ENCODE measurements around the gene SRRM4. TPM values are rescaled to one million over a fixed set of nuclear protein-coding genes. Genes with fewer than 3 reads are reported as not detected.
"Not testable (repeated sequence)": the region's sequence is repeated elsewhere in the genome, so short reads cannot be mapped to it uniquely, and the experiment has no call there.

Gene SRRM4
- total RNA-seq, 1 experiment from 2014 or later: not detected

GRCh38 chr12:119005913-119006312 lies 24.6 kb downstream of the SRRM4 start:
- no peak for DNase-seq (ENCODE audit: low read depth)
- in situ Hi-C loops (cut with HindIII; ENCODE audit: low pct_unique_long_range_greater_than_20kb, low sequenced_read_pairs): no loop called here

- in situ Hi-C loops (cut with HindIII; ENCODE audit: low pct_unique_long_range_greater_than_20kb, low sequenced_read_pairs): no loop called here
- DNase-seq (ENCODE audit: low read depth): no peak
Measured at GRCh38 chr12:119006746-119007145, 25.4 kb downstream of the SRRM4 start.

GRCh38 chr12:119008273-119008672 lies 26.9 kb downstream of the SRRM4 start:
- DNase-seq (ENCODE audit: low read depth); in situ Hi-C loops (cut with HindIII; ENCODE audit: low pct_unique_long_range_greater_than_20kb, low sequenced_read_pairs): not testable (repeated sequence)

GRCh38 chr12:119008691-119009221 lies 27.4 kb downstream of the SRRM4 start:
- no peak for DNase-seq (ENCODE audit: low read depth)
- in situ Hi-C loops (cut with HindIII; ENCODE audit: low pct_unique_long_range_greater_than_20kb, low sequenced_read_pairs): no loop called here

- no peak for DNase-seq (ENCODE audit: low read depth)
- in situ Hi-C loops (cut with HindIII; ENCODE audit: low pct_unique_long_range_greater_than_20kb, low sequenced_read_pairs): no loop called here
Measured at GRCh38 chr12:119011231-119011630, 29.9 kb downstream of the SRRM4 start.

GRCh38 chr12:119012179-119012578 lies 30.8 kb downstream of the SRRM4 start:
- in situ Hi-C loops (cut with HindIII; ENCODE audit: low pct_unique_long_range_greater_than_20kb, low sequenced_read_pairs): no loop called here
- no peak for DNase-seq (ENCODE audit: low read depth)

- in situ Hi-C loops (cut with HindIII; ENCODE audit: low pct_unique_long_range_greater_than_20kb, low sequenced_read_pairs): no loop called here
Measured at GRCh38 chr12:119013023-119013422, 31.7 kb downstream of the SRRM4 start.

GRCh38 chr12:119014368-119014767 lies 33.0 kb downstream of the SRRM4 start:
- no peak for DNase-seq (ENCODE audit: low read depth)
- in situ Hi-C loops (cut with HindIII; ENCODE audit: low pct_unique_long_range_greater_than_20kb, low sequenced_read_pairs): no loop called here

More at GRCh38 chr12:119013023-119013422, 31.7 kb downstream of the SRRM4 start:
- DNase-seq (ENCODE audit: low read depth): no peak

- DNase-seq (ENCODE audit: low read depth): no peak
- in situ Hi-C loops (cut with HindIII; ENCODE audit: low pct_unique_long_range_greater_than_20kb, low sequenced_read_pairs): no loop called here
Measured at GRCh38 chr12:119016715-119017114, 35.4 kb downstream of the SRRM4 start.

- in situ Hi-C loops (cut with HindIII; ENCODE audit: low pct_unique_long_range_greater_than_20kb, low sequenced_read_pairs): no loop called here
- no peak for DNase-seq (ENCODE audit: low read depth)
Measured at GRCh38 chr12:119019166-119019565, 37.8 kb downstream of the SRRM4 start.

- DNase-seq (ENCODE audit: low read depth): peak; percentile 10
- in situ Hi-C loops (cut with HindIII; ENCODE audit: low pct_unique_long_range_greater_than_20kb, low sequenced_read_pairs): no loop called here
Measured at GRCh38 chr12:119020406-119021360, 39.3 kb downstream of the SRRM4 start.

- in situ Hi-C loops (cut with HindIII; ENCODE audit: low pct_unique_long_range_greater_than_20kb, low sequenced_read_pairs): no loop called here
- DNase-seq (ENCODE audit: low read depth): no peak
Measured at GRCh38 chr12:119024356-119024755, 43.0 kb downstream of the SRRM4 start.

- no peak for DNase-seq (ENCODE audit: low read depth)
- in situ Hi-C loops (cut with HindIII; ENCODE audit: low pct_unique_long_range_greater_than_20kb, low sequenced_read_pairs): no loop called here
Measured at GRCh38 chr12:119025786-119026185, 44.4 kb downstream of the SRRM4 start.

GRCh38 chr12:119033332-119033731 lies 52.0 kb downstream of the SRRM4 start:
- DNase-seq (ENCODE audit: low read depth); in situ Hi-C loops (cut with HindIII; ENCODE audit: low pct_unique_long_range_greater_than_20kb, low sequenced_read_pairs): not testable (repeated sequence)

GRCh38 chr12:119036878-119037825 lies 55.8 kb downstream of the SRRM4 start:
- in situ Hi-C loops (cut with HindIII; ENCODE audit: low pct_unique_long_range_greater_than_20kb, low sequenced_read_pairs): no loop called here
- DNase-seq (ENCODE audit: low read depth): peak; percentile 29

GRCh38 chr12:119044094-119044493 lies 62.8 kb downstream of the SRRM4 start:
- no peak for DNase-seq (ENCODE audit: low read depth)
- in situ Hi-C loops (cut with HindIII; ENCODE audit: low pct_unique_long_range_greater_than_20kb, low sequenced_read_pairs): no loop called here

GRCh38 chr12:119047641-119048040 lies 66.3 kb downstream of the SRRM4 start:
- in situ Hi-C loops (cut with HindIII; ENCODE audit: low pct_unique_long_range_greater_than_20kb, low sequenced_read_pairs): no loop called here

GRCh38 chr12:119050663-119051062 lies 69.3 kb downstream of the SRRM4 start:
- in situ Hi-C loops (cut with HindIII; ENCODE audit: low pct_unique_long_range_greater_than_20kb, low sequenced_read_pairs): no loop called here
- DNase-seq (ENCODE audit: low read depth): no peak

More at GRCh38 chr12:119047641-119048040, 66.3 kb downstream of the SRRM4 start:
- no peak for DNase-seq (ENCODE audit: low read depth)
